ENCODE measurements around the gene FRYL.

FRYL gene

DNA sequence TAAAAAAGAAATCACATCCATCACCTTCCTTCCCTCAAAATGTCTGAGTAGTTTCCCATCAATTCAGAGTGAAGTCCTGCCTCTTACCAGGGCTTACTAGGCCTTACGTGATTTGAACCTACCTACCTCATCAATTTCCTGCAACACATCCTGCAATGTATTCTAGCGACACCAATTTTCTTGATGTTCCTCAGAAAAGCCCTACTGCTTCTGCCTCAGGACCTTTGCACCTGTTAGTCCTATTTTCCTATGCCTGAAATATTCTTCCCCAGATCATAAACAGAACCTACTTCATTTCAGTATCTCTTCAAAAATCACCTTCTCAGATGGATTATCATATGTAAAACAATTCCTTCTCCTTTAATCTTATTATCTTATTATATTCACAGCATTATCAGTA lies 237.2 kb downstream of the FRYL start:
- Mint-ChIP-seq H3K4me1 (peaks cover 6% of the 10 kb centered on the region), H3K27me3 (ENCODE audit: low read depth) (no peaks in the 10 kb centered on the region), H3K36me3 (ENCODE audit: low read depth) (peaks cover 51% of the 10 kb centered on the region), H3K4me3 (no peak overlapping the region), H3K9me3 (no peaks in the 10 kb centered on the region), H3K27ac (no peak overlapping the region)
- TF ChIP-seq, protein P1, sequence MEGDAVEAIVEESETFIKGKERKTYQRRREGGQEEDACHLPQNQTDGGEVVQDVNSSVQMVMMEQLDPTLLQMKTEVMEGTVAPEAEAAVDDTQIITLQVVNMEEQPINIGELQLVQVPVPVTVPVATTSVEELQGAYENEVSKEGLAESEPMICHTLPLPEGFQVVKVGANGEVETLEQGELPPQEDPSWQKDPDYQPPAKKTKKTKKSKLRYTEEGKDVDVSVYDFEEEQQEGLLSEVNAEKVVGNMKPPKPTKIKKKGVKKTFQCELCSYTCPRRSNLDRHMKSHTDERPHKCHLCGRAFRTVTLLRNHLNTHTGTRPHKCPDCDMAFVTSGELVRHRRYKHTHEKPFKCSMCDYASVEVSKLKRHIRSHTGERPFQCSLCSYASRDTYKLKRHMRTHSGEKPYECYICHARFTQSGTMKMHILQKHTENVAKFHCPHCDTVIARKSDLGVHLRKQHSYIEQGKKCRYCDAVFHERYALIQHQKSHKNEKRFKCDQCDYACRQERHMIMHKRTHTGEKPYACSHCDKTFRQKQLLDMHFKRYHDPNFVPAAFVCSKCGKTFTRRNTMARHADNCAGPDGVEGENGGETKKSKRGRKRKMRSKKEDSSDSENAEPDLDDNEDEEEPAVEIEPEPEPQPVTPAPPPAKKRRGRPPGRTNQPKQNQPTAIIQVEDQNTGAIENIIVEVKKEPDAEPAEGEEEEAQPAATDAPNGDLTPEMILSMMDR (IDR thresholded peaks at IDR 0.05; ENCODE audit: unreplicated experiment in 3 of 3): no peak

DNA sequence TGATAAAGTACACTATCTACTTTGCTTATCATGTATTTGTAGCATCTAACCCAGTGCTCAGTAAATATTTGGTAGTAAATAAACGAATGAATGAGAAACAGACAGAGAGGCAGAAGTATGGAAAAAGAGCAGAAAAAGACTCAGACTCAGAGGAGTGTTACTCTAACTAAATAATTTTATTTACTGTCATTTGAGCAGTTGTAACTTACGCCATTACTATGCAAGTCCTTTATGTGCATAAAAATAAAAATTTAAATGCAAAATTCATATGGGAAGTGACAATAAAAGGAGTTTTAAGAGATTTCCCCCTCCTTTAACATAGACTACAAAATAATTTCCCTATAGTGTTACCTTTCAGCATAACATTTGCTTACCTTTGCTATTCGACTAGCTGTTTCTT lies 240.5 kb downstream of the FRYL start:
- no peak overlapping the region for H3K27ac Mint-ChIP-seq
- H3K4me1 Mint-ChIP-seq: peaks cover 6% of the 10 kb centered on the region
- TF ChIP-seq, protein P1 (IDR thresholded peaks at IDR 0.05; ENCODE audit: unreplicated experiment in 3 of 3): no peak
- no peaks in the 10 kb centered on the region for H3K9me3 Mint-ChIP-seq
- H3K36me3 Mint-ChIP-seq (ENCODE audit: low read depth): peaks cover 48% of the 10 kb centered on the region
- H3K4me3 Mint-ChIP-seq: no peak overlapping the region
- no peaks in the 10 kb centered on the region for H3K27me3 Mint-ChIP-seq (ENCODE audit: low read depth)

DNA sequence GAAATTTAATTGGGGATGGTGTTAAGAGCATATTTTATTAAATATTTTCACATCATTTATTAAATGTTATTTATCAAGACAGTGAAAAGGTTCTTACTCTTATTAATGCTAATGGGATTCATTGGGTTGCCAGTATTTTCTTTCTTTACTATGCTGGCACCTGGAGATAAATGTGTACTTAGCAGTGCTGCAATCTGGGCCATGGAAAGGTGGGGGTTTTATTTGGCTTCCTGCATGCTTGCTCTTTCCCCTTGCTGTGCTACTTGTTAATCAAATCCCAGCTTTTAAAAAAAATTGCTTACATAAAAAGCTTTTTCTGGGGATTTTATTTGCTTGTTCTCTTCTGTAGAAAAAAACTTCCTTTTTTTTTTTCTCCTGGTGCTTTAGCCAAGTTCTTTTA lies 241.7 kb downstream of the FRYL start:
- TF ChIP-seq, protein P1 (IDR thresholded peaks at IDR 0.05; ENCODE audit: unreplicated experiment in 3 of 3): no peak
- no peaks in the 10 kb centered on the region for H3K9me3 Mint-ChIP-seq
- H3K4me1 Mint-ChIP-seq: peaks cover 6% of the 10 kb centered on the region
- no peaks in the 10 kb centered on the region for H3K27me3 Mint-ChIP-seq (ENCODE audit: low read depth)
- peak overlapping the region in 2 of 3 experiments; percentile 32 to 56 for H3K27ac Mint-ChIP-seq
- peaks cover 45% of the 10 kb centered on the region for H3K36me3 Mint-ChIP-seq (ENCODE audit: low read depth)
- H3K4me3 Mint-ChIP-seq: no peak overlapping the region

DNA sequence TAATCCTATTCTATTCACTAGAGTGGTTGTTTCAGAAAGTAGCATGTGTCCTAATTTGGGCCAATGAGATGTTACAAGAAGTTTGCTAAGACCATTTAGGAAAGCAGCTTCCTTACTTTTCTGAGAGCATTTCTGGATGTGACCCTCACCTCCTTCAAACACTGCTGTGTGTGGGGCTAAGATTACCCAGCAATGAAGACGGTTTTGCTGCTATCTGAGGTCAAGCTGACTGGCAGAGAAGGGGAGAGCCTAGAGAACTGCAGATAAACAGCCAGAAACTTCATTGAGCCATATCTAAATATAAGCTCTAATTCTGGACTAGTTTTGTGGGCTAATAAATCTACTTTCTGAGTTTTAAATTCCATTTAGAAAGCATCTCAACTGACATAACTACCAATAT lies 253.7 kb downstream of the FRYL start:
- TF ChIP-seq, protein P1 (IDR thresholded peaks at IDR 0.05; ENCODE audit: unreplicated experiment in 3 of 3): no peak
- no peak overlapping the region for H3K27ac Mint-ChIP-seq
- H3K9me3 Mint-ChIP-seq: no peaks in the 10 kb centered on the region
- no peaks in the 10 kb centered on the region for H3K4me1 Mint-ChIP-seq
- H3K27me3 Mint-ChIP-seq (ENCODE audit: low read depth): no peaks in the 10 kb centered on the region
- H3K4me3 Mint-ChIP-seq: no peak overlapping the region
- peaks cover 66% of the 10 kb centered on the region for H3K36me3 Mint-ChIP-seq (ENCODE audit: low read depth)

DNA sequence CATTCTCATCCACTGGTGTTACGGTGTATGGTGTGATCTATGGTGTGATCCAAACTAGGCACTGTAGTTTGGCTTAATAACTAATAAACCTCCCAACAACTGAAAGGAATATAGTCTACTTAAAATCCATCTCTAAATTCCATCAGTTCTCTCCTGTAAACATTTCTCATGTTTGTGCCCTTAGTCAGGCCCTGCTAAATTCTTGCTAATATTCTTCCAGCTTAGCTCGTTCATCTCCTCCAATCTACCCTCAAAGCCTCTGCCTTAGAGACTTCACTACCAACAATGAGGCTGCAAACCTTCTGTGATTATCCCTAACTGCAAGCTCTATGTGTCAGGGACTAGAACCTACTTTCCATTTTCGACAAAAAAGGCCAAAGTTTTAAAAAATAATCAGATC lies 261.9 kb downstream of the FRYL start:
- H3K4me1 Mint-ChIP-seq: no peaks in the 10 kb centered on the region
- H3K9me3 Mint-ChIP-seq: no peaks in the 10 kb centered on the region
- H3K27ac Mint-ChIP-seq: no peak overlapping the region
- H3K36me3 Mint-ChIP-seq (ENCODE audit: low read depth): peaks cover 59% of the 10 kb centered on the region
- H3K4me3 Mint-ChIP-seq: no peak overlapping the region
- TF ChIP-seq, protein P1 (IDR thresholded peaks at IDR 0.05; ENCODE audit: unreplicated experiment in 3 of 3): no peak
- H3K27me3 Mint-ChIP-seq (ENCODE audit: low read depth): no peaks in the 10 kb centered on the region

DNA sequence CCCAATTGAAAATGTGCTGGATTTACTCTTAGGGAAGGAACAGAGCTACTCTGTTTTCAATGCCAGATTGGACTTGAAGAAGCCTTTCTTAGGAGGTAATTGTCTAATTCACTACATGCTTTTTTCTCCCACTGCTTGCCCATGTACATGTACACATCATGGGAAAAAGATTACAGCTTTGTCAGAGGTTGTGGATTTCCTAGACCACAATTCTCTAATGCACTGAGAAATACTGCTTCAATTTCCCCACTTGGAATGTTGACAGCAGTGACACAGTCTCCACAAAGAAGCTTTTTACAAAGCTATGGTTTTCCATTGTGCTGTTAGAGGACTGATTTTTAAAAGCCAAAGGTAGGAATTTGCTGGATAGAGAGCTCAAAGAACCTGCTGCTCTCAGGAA lies 270.5 kb downstream of the FRYL start:
- TF ChIP-seq, protein P1 (IDR thresholded peaks at IDR 0.05; ENCODE audit: unreplicated experiment in 3 of 3): no peak
- Mint-ChIP-seq H3K9me3 (no peaks in the 10 kb centered on the region), H3K27ac (no peak overlapping the region), H3K4me3 (no peak overlapping the region), H3K4me1 (no peaks in the 10 kb centered on the region), H3K27me3 (ENCODE audit: low read depth) (no peaks in the 10 kb centered on the region), H3K36me3 (ENCODE audit: low read depth) (peaks cover 52% of the 10 kb centered on the region)

All from nephron (organoid).